ENCODE data around the gene EN2. TPM values are rescaled to one million over a fixed set of nuclear protein-coding genes. Genes with fewer than 3 reads are reported as not detected.

EN2 gene
- total RNA-seq, 1 experiment from 2014 or later = 0.07 TPM

GRCh38 chr7:155426543-155427410, 31.2 kb upstream of the EN2 start:
- peak overlapping the region in 1 of 3 experiments; percentile 74; a peak in 1 of 7 replicates for H3K27ac Mint-ChIP-seq

More at GRCh38 chr7:155426543-155427410, 31.2 kb upstream of the EN2 start:
- no CpG with 5 or more reads among the region's 20 CpGs for WGBS (ENCODE audit: extremely low coverage, insufficient read length, low lambda C conversion rate)
- no peaks in the 10 kb centered on the region for H4K20me1 ChIP-seq (ENCODE audit: control insufficient read depth, insufficient read depth, insufficient read length)
- H2AFZ ChIP-seq (ENCODE audit: low read length) = no peak overlapping the region
- no peak overlapping the region for H4K8ac ChIP-seq (replicated peaks; ENCODE audit: insufficient read length, low read depth, low read length)
- no peaks in the 10 kb centered on the region for H3K79me1 ChIP-seq (ENCODE audit: insufficient read depth, low read depth, low read length, poor library complexity, severe bottlenecking)
- H3K14ac ChIP-seq (ENCODE audit: insufficient read depth, low read length) = no peak overlapping the region; the same call in 1 of the 2 replicates
- H3K4me1 ChIP-seq (ENCODE audit: insufficient read depth, low read length) = no peaks in the 10 kb centered on the region
- no peak overlapping the region for H3K4me3 Mint-ChIP-seq
- H3K18ac ChIP-seq (ENCODE audit: insufficient read length, low read depth, low read length) = no peak overlapping the region
- no peaks in the 10 kb centered on the region for H3K9me3 Mint-ChIP-seq
- H3K23me2 ChIP-seq (ENCODE audit: insufficient read length, low read depth, low read length, poor library complexity, severe bottlenecking) = no peaks in the 10 kb centered on the region
- H4K5ac ChIP-seq (ENCODE audit: insufficient read length, low read depth, low read length) = no peak overlapping the region
- H2AK5ac ChIP-seq (ENCODE audit: insufficient read length, low read length) = no peak overlapping the region
- H3K4ac ChIP-seq (ENCODE audit: low read depth, low read length) = no peak overlapping the region
- H3K23ac ChIP-seq (ENCODE audit: insufficient read length, low read depth, low read length) = no peak overlapping the region
- no peaks in the 10 kb centered on the region for H3K9me3 ChIP-seq (ENCODE audit: control insufficient read depth, low read depth, low read length)
- no peak overlapping the region for H3K27ac ChIP-seq (ENCODE audit: insufficient read length, low read depth, low read length)
- no peak overlapping the region for H2BK15ac ChIP-seq (ENCODE audit: low read depth, low read length)
- H4K91ac ChIP-seq (ENCODE audit: insufficient read length, low read depth, low read length) = no peak overlapping the region
- H2BK120ac ChIP-seq (ENCODE audit: low read depth, low read length, poor library complexity, severe bottlenecking) = no peak overlapping the region
- H2BK12ac ChIP-seq (ENCODE audit: insufficient read length, low read depth, low read length) = no peak overlapping the region
- H3K27me3 Mint-ChIP-seq (ENCODE audit: low read depth) = peaks cover 88% of the 10 kb centered on the region
- H3K9ac ChIP-seq (ENCODE audit: extremely low read depth, insufficient read length, low read length) = no peak overlapping the region
- H2BK5ac ChIP-seq (ENCODE audit: insufficient read length, low read length) = no peak overlapping the region
- no peaks in the 10 kb centered on the region for H3K36me3 Mint-ChIP-seq (ENCODE audit: insufficient read depth in 1 of 3, low read depth in 3 of 3)
- TF ChIP-seq, protein P1, sequence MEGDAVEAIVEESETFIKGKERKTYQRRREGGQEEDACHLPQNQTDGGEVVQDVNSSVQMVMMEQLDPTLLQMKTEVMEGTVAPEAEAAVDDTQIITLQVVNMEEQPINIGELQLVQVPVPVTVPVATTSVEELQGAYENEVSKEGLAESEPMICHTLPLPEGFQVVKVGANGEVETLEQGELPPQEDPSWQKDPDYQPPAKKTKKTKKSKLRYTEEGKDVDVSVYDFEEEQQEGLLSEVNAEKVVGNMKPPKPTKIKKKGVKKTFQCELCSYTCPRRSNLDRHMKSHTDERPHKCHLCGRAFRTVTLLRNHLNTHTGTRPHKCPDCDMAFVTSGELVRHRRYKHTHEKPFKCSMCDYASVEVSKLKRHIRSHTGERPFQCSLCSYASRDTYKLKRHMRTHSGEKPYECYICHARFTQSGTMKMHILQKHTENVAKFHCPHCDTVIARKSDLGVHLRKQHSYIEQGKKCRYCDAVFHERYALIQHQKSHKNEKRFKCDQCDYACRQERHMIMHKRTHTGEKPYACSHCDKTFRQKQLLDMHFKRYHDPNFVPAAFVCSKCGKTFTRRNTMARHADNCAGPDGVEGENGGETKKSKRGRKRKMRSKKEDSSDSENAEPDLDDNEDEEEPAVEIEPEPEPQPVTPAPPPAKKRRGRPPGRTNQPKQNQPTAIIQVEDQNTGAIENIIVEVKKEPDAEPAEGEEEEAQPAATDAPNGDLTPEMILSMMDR (conservative IDR thresholded peaks at IDR 0.05) = no peak
- no peak overlapping the region for H3K56ac ChIP-seq (ENCODE audit: insufficient read length, low read depth, low read length)
- no peak for DNase-seq
- H3K27me3 ChIP-seq (ENCODE audit: insufficient read depth, low read length) = no peaks in the 10 kb centered on the region
- peaks cover 0 to 3% of the 10 kb centered on the region in 2 experiments; a peak in 3 of 4 replicates for H3K4me1 Mint-ChIP-seq
- H3K79me2 ChIP-seq (ENCODE audit: insufficient read depth, low read length) = no peaks in the 10 kb centered on the region
- H3T11ph ChIP-seq (ENCODE audit: low read length) = no peak overlapping the region
- H2BK20ac ChIP-seq (ENCODE audit: low read depth, low read length, poor library complexity, severe bottlenecking) = no peak overlapping the region
- no peak overlapping the region for H3K4me2 ChIP-seq (ENCODE audit: insufficient read depth, insufficient read length, low read length)
